GM18868 (cell line): Measurements from ENCODE around the gene OXNAD1.

ENCODE experiments used
- ATAC-seq: cut with Tn5 transposase; IDR thresholded peaks from one replicate; pipeline ENCODE4 v1.9.1; 2021; ENCODE audit warnings: mild to moderate bottlenecking, moderate library complexity; ENCODE audit not compliant: unreplicated experiment

The OXNAD1 gene

DNA sequence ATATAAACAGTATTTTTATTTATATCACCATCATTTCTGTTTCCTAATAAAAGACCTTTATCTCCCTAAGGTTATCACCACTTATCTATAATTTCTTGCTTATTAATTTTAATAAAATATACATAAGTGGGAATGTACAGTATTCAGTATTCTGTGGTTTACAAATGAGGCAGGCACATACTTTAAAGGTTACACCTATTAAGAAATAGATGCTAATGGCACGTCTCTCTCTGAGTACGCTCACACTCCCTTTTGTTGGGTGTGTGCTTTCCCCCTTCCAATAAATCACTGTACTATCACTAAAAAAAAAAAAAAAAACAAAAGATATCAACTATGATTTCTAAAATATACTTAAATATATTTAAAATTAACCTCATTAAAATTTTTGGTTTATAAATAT lies 8.9 kb downstream of the OXNAD1 start:
- ATAC-seq: no peak

DNA sequence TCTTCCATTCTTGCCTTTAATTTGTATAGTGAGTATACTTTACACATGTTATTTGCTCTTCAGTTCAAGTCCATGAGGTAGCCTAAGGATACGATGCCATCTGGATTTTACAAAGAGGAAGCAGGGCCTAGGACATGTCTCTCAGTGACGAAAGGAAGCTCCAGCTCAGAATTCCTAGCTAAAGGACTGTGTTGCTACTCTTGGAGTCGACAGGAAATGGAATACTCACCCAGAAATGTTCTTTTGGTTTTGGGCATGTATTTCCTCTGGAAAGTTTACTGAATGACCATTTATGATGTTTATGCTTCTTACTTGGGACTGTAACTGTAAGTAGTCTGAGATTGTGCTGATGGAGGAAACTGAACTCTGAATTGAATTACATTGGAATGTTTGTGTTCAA lies 12.5 kb downstream of the OXNAD1 start:
- no peak for ATAC-seq

DNA sequence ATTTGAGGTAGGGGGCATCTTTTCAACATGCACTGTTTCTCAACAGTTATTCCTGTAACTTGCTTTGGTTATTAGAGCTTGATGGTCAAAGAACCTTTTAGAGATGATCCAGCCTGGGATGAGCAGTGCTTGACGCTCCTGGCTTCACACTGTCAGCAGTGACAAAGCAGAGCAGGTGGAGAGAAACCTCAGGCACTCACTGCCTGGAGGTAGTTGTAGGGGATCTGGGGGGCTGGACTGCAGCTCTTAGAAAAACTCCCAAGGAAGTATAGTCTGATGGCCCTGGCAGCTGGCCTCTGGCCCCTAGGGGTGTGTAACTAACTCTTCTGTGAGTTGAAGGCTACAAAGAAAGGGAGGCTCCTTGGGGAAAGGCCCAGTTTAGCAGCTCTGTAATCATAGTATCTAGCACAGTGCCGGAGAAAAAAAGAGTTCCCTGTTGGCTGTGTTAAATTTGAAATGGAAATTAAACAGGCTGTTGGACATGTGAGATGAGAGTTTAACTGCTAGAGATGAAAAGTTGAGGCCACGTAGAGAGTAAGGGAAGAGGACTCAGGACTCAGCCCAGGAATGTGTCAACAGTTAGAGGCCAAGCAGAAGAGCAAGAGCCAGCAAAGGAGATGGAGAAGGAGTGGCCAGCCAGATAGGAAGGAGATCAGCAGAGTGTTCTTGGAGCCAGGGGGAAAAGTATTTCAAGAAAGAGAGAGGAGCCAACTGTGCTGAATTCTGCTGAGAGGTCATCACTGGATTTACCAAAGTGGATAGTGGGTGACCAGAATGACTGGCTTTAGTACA lies 14.2 kb downstream of the OXNAD1 start:
- ATAC-seq: no peak

DNA sequence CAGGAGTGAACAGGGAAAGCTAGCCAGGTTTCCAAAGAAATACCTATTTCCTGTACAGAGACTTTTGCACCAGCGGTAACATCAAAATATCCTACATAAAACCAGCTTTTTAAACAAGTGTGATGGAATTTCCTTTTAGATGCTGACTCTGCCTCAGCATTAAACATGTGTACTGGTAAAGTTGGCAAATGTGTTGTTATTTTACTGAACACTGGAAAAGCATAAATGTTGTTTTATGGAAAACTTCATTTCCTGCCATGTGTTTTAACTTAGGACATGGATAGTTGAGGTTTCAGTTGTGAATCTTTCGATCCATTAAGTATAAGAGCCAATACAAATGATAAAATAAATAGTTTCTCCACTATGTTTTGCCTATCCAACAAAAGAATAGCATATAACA lies 15.7 kb downstream of the OXNAD1 start:
- ATAC-seq: no peak

DNA sequence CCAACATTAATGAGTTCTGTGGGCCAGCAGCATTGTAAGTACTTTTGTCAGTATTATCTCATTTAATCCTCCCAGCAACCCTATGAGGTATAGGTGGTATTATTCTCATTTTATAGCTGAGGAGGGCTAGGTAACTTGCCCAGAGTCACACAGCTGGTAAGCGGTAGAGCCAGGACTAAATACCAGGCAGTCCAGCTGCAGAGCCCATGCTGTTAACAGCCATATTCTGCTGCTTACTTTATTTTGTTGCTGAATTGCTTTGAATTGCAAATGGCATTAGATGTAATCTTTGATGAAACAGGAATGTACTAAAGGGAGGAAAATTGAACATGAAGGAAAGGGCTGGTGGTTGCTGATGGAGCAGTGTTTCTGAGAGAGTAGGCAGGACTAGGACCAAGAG lies 19.6 kb downstream of the OXNAD1 start:
- ATAC-seq: no peak

DNA sequence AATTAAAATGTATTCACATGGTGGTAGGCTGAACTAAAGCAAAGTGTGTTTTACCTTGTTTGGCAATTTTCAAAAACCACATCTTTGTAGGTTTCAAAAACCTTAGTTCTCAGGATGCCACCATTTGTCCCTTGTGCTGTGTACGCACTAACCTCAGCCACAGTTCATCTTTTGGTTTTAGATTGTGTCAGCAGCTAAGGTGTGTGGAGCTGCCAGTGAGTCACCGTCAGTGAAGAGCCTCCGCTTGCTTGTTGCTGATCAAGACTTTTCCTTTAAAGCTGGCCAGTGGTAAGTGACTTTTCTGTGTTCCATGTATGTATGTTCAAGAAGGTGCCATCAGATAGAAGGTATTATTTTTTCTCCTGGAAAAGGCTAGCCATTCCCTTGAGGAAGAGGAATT lies 21.1 kb downstream of the OXNAD1 start:
- ATAC-seq: peak; percentile 92

DNA sequence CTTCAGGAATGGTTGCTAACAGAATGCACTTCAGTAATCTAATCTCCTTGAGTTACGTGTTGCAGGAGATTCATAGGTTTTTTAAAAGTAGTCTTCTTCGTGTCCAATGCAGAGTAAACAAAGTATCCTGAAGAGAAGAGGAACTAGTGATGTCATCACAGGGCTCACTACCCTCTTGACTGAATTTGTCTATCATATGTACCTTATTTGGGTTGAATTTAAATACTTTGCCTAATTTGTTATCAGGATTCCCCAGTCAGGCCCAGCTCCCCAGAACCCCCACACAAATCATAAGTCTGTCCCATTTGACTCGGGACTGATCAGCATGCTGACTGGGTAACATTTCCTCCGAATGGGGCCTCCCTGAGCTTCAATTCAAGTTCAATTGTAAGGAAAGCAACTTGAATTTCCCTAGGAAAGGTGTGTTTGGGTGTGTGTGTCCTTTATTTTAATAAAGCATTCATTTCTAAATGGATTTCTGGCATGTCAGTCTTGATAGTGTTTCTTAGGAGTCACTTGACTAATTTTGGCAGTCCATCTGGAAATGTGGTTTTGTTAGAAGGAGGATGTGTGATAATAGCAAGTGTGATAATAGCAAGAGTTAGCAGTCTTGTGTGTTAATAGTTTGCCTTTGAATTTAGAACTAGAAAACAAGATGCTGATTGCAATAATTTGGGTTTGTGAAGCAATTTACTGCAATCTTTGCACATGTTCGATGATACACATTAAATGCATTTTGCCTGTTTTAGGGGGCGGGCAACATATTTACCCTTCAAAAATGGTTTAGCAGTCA lies 21.9 kb downstream of the OXNAD1 start:
- no peak for ATAC-seq

DNA sequence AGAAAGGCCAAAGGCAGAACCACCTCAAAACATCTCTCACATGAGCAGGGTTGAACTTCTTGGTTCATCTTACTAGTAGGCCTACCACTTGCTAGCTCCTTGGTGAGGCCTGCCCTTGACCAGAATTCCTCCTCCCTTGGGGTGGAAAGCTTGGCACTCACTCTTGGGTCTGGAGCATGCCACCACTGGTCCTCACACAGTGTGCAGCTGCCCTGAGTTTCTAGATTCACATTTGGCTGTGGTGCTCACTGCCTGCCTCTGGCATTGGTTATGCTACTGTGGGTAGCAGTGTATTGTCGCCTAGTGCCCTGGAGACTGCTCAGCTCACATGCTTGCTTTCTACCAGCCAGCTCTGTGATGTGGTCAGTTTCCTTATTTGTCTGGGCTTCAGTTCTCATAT lies 23.7 kb downstream of the OXNAD1 start:
- no peak for ATAC-seq

DNA sequence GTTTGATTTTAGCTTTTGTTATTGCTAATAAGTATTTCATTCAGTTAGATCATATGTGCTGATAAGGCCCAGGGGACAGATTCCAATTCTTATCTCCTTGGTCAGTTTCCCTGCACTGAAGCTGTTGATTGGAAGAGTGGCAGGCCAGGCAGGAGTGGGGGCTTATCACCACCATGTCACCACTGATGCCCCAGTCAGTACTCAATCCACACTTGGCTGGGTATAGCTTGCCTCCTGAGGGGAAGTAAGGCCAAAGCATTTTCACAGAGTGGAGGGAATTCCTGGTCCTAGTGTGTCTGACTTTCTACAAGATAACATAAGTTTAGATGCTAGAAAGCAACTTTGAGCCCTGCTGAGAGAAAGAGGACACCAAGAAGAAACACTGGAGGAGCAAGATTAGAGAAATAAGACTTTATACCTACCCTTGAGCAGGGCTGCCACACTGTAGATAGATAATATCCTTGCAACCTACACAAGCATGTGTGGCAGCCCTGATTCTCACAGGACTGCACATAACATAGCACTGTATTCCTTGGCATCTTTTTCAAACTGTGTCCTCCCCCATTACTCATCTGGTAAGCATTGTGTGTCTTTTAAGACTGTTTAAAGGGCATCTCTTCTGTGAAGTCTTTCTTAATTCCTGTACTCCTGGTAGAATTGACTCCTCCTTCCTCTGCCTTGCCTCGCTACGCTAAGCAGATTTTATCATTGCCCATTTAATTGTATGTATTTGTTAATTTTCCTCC lies 24.3 kb downstream of the OXNAD1 start:
- no peak for ATAC-seq

DNA sequence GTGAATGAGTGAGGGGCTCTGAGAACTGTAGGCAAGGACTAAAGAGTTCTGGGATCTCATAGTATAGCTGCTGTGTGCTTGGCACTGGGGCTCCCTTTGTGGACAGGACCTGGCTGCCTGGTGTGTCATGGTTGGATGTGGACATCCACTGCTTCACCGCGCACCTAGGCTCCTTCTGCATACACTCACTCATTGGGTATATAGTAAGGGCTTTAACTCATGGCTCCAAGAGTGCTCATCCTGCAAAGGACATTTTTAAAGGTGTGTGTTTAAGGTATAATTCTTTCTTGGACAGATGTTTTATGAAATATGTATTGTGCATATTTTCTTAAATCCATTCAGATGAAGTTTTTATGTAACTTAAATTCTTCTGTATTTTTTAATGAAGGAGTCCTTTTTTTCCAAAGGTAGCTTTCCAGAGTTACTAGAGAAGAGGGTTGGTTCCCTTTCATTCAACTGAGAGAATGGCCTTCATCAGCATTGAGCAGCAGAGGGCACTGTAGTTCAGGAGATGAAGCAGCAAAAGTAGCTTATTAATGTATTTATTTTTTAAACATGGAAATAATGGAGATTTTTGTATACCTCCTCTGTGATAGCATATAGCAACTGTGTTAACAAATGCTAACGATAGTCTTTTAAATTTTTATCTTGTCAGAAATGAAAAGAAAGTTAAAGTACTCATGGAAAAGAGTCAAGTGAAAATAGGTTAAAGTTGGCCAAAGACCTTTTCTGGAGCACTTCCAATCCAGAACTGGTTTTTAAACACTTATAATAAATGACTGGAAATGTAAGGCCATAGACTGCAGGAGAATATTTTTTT lies 25.2 kb downstream of the OXNAD1 start:
- ATAC-seq: peak; percentile 31

DNA sequence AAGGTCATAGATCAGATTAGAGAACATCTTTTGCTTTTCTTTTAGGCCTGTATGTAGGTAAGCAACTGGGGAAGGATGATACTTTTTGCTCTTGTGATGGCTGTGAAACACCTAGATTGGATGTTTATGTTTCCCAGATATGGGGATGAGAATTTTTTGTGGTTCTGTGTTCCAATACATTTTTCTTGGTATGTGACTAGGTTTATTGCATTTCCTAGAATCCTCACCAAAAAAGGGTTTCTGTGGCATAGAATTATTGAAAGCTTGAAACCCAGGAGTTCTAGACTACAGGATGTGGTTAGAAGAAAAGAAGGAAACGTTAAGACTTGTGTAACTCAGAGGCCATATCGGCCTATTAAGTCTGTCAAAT lies 25.8 kb downstream of the OXNAD1 start:
- ATAC-seq: peak; percentile 34

DNA sequence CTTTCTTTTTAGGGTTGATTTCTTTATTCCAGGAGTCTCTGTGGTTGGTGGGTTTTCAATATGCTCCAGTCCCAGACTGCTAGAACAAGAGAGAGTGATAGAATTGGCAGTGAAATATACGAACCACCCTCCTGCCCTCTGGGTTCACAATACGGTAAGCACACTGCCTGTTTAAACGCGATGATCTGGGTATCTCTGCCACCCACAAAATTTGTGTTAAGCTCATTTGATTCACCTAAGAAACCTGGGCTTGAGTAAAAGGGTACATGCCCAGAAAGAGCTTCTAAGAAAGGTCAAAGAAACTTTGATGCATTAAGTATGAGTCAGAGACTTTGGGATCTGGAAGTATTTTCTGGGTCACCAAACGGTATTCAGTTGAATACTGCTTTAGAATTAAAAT lies 29.8 kb downstream of the OXNAD1 start:
- no peak for ATAC-seq

DNA sequence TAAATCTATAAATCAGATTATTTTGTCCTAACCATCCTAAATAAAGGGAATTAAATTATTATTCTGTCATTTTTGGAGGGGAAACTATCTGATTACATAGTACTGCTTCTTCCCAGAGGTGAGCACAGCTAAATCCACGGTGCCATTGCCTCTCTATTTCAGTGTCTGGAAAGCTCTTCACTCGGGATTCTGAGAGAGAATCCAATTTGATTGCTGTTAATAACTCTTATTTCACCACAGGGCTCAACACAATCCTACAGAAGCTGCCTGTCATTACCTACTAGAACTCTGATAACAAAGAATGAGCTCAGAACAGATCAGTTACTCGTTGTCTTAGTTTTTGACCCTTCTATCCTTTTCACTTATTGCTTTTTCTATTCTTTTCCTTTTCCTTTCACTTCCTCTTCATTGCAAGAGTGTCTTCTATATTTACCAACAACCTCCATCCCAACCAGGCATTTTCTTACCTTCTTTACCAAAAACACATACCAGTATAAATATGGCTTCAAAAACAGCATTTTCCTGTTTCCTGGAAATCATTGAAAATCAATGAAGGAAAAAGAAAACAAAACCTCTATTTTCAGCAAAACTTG lies 30.4 kb downstream of the OXNAD1 start:
- no peak for ATAC-seq

DNA sequence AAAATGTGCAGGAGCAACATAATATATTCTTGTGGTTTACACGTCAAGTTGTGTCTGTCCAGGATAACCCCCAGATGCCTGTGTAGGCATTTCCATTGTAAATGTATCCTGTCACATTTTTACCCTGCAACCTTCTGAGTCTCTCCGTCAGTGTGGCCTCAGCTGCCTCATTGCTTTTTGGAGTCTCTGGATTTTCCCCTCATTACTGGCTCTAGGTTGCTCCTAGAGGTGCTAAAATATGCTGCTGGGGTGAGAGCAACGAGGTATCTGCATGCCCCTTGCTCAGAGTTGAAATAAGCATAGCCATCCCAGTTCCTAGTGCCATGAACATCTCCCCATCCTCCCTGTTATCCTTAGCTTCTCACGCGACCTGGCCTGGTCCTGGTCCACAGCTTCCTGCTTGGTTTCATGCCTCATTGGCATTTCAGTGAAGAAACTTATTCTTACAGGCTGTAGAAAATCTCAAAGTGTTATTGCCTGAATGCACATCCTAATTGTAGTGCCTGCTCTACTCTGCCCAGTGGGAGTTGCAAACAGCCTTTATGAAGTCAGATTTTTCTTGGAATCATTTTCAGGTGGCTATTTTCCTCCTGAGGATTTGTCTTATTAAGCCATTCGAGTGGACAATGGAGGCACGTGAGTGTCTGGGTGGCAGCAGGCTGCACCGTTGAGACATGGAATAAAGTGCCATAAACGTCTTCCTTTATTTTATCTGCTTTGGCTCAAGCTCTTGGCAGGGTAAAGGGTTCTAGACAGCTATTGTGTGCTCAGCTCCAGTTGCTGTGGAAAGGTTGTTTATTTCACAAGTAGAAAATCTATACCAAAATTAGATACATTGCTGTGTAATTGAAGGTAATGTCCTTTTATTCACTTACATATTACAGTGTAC lies 33.2 kb downstream of the OXNAD1 start:
- no peak for ATAC-seq

DNA sequence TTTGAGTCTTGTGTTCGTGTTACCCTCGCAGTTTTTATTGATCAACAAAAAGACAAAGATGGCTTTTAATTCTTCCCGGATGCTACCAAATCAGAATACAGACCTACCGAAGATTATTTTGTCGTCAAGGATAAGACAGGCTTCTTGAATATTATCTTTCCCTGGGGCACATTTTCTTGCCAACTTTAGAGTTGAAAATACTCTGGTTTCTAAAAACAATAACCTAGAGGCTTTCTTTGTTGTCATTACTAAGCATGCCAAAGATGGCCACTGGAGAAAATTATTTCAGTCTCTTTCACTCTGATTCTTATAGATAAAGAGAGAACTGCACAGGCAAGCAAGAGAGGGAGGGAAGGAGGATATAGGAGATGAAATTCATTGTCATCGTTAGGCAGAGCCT lies 33.9 kb downstream of the OXNAD1 start:
- no peak for ATAC-seq

DNA sequence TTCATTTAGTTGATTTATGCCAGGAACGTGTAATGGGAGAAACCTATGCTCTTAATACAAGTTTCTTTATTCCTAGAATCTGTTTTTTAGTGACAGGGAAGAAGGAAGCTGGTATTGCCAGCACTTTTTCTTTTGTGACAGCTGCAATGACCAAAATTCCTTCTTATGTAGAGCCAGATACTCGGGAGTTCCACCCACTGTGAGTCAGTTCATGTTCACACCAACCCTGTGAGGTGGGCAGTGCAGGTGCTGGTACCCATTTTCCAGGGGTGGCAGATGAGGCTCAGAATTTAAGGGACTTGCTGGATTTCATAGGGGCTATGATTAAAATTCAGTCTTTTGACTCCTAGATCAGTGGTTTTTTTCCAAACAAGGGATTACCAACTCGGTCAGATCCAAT lies 34.7 kb downstream of the OXNAD1 start:
- ATAC-seq: no peak

DNA sequence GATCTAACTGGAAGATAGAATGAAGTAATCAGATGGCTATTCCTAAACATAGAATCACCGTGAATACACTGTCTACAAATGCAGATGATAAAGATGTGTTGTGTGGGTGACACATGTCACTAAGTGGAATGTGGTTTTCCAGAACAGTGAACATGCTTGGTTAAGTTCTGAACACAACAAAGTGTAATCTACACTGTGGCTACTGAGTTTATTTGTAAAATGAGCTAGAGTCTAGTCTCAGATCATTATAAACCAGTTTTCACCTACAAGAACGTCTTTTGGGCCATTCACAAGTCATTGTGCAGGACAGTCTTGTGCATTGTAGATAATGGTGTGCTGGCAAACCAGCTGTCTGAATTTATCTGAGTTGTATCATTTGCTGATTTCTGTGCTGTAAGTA lies 35.3 kb downstream of the OXNAD1 start:
- peak; percentile 82 for ATAC-seq

DNA sequence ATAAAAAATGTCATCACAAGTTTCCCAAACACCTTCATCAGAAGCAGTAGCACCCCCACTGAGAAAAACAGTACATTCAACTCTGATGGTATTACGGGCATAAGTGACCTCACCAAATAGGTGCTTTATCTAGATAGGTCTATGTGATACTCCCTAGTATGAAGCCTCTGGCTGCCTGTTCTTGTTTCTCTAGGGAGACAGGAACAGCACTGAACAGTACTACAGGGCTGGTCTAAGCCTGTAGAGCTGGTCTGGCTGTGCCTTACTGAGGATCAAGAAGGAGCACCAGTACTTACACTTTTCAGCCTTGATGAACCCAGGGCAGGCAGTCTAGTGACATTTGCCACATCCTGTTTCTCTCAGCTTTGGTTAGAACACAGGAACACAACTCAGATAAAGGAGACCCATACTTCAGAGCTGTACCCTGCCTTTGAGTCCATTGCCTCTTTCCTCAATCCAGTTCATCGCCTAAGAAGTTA lies 35.9 kb downstream of the OXNAD1 start:
- peak; percentile 48 for ATAC-seq

DNA sequence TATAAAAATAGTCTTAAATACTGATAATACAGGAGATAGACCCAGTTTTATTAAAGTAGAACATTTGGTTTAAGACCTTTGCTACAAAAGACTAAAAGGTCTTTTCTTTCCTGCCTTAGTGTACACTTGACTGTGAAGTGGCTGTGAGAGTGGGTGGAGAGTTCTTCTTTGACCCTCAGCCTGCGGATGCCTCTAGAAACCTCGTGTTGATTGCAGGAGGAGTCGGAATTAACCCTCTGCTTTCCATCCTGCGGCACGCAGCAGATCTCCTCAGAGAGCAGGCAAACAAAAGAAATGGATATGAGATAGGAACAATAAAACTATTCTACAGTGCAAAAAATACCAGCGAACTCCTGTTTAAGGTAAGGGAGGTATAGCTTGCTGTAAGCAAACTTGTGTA lies 36.5 kb downstream of the OXNAD1 start:
- ATAC-seq: no peak
